Right lobe of liver (tissue), 4 donors: Measurements from ENCODE around the gene MFSD11.

Experiments
- POLR2A ChIP-seq: fragments of 450-650 bp; IDR thresholded peaks from one replicate; pipeline ENCODE4 v1.6.1; 2017; ENCODE audit warnings: antibody characterized with exemption, mild to moderate bottlenecking
- TF ChIP-seq, protein P1 (sequence below), 4 donors: fragments of 200-600 bp in 3 of 4; fragments of 450-650 bp in 1 of 4; IDR thresholded peaks; one replicate each; pipeline versions ENCODE4 v1.5.1 to v1.8.0; 2016 to 2022; ENCODE audit warnings: antibody characterized with exemption in 4 of 4, mild to moderate bottlenecking in 2 of 4
- donor health status: DM: no; HTN: no; CAD: no.
- donor health status: DM: no; HTN: no; CAD: no.
- donor health status: DM: no; HTN: yes; CAD: no.

- no peak for TF ChIP-seq POLR2A
- TF ChIP-seq, protein P1, sequence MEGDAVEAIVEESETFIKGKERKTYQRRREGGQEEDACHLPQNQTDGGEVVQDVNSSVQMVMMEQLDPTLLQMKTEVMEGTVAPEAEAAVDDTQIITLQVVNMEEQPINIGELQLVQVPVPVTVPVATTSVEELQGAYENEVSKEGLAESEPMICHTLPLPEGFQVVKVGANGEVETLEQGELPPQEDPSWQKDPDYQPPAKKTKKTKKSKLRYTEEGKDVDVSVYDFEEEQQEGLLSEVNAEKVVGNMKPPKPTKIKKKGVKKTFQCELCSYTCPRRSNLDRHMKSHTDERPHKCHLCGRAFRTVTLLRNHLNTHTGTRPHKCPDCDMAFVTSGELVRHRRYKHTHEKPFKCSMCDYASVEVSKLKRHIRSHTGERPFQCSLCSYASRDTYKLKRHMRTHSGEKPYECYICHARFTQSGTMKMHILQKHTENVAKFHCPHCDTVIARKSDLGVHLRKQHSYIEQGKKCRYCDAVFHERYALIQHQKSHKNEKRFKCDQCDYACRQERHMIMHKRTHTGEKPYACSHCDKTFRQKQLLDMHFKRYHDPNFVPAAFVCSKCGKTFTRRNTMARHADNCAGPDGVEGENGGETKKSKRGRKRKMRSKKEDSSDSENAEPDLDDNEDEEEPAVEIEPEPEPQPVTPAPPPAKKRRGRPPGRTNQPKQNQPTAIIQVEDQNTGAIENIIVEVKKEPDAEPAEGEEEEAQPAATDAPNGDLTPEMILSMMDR (IDR thresholded peaks at IDR 0.05), result no peak
Observed at GRCh38 chr17:76783146-76783545, 45.2 kb downstream of the MFSD11 start.
